ENCODE measurements around the gene TIMM17B. TPM values are rescaled to one million over a fixed set of nuclear protein-coding genes. Genes with fewer than 3 reads are reported as not detected.

The TIMM17B gene
- total RNA-seq, 1 experiment from 2014 or later, result 89.7 TPM

GRCh38 chrX:48904626-48905025 lies 7.1 kb upstream of the TIMM17B start:
- Histone ChIP-seq H2AK5ac (ENCODE audit: insufficient read length, low read length) (no peak overlapping the region), H3K4me1 (ENCODE audit: insufficient read depth, low read length) (no peaks in the 10 kb centered on the region), H3K9ac (ENCODE audit: extremely low read depth, insufficient read length, low read length) (no peak overlapping the region), H4K91ac (ENCODE audit: insufficient read length, low read depth, low read length) (no peak overlapping the region), H3K56ac (ENCODE audit: insufficient read length, low read depth, low read length) (no peak overlapping the region), H3K4me2 (ENCODE audit: insufficient read depth, insufficient read length, low read length) (no peak overlapping the region), H3K9me3 (ENCODE audit: control insufficient read depth, low read depth, low read length) (no peaks in the 10 kb centered on the region), H3K14ac (ENCODE audit: insufficient read depth, low read length) (no peak overlapping the region), H4K8ac (replicated peaks; ENCODE audit: insufficient read length, low read depth, low read length) (no peak overlapping the region), H2BK120ac (ENCODE audit: low read depth, low read length, poor library complexity, severe bottlenecking) (no peak overlapping the region), H2BK15ac (ENCODE audit: low read depth, low read length) (no peak overlapping the region), H3K23me2 (ENCODE audit: insufficient read length, low read depth, low read length, poor library complexity, severe bottlenecking) (no peaks in the 10 kb centered on the region), H3K79me1 (ENCODE audit: insufficient read depth, low read depth, low read length, poor library complexity, severe bottlenecking) (no peaks in the 10 kb centered on the region), H4K20me1 (ENCODE audit: control insufficient read depth, insufficient read depth, insufficient read length) (peaks cover 3% of the 10 kb centered on the region), H2BK5ac (ENCODE audit: insufficient read length, low read length) (no peak overlapping the region), H3K79me2 (ENCODE audit: insufficient read depth, low read length) (no peaks in the 10 kb centered on the region; the same call in 1 of the 2 replicates), H2BK20ac (ENCODE audit: low read depth, low read length, poor library complexity, severe bottlenecking) (no peak overlapping the region), H3K27me3 (ENCODE audit: insufficient read depth, low read length) (no peaks in the 10 kb centered on the region), H3K18ac (ENCODE audit: insufficient read length, low read depth, low read length) (no peak overlapping the region), H3K23ac (ENCODE audit: insufficient read length, low read depth, low read length) (no peak overlapping the region), H3T11ph (ENCODE audit: low read length) (no peak overlapping the region), H3K4ac (ENCODE audit: low read depth, low read length) (no peak overlapping the region), H2AFZ (ENCODE audit: low read length) (no peak overlapping the region), H3K27ac (ENCODE audit: insufficient read length, low read depth, low read length) (no peak overlapping the region), H4K5ac (ENCODE audit: insufficient read length, low read depth, low read length) (no peak overlapping the region), H2BK12ac (ENCODE audit: insufficient read length, low read depth, low read length) (no peak overlapping the region)
- H3K27ac Mint-ChIP-seq, result no peak overlapping the region
- no CpG with 5 or more reads among the region's 14 CpGs for WGBS (ENCODE audit: extremely low coverage, insufficient read length, low lambda C conversion rate)
- H3K4me3 Mint-ChIP-seq, result no peak overlapping the region
- peaks cover 23 to 56% (median 50%) of the 10 kb centered on the region in 3 experiments for H3K36me3 Mint-ChIP-seq (ENCODE audit: insufficient read depth in 1 of 3, low read depth in 3 of 3)
- no peak for DNase-seq
- no peak for TF ChIP-seq CTCF (conservative IDR thresholded peaks at IDR 0.05)
- H3K9me3 Mint-ChIP-seq, result peaks cover 70% of the 10 kb centered on the region in 2 experiments
- H3K4me1 Mint-ChIP-seq, result peaks cover 4 to 5% of the 10 kb centered on the region in 2 experiments; a peak in 3 of 4 replicates
- no peaks in the 10 kb centered on the region; the same call in none of the 2 replicates for H3K27me3 Mint-ChIP-seq (ENCODE audit: low read depth)
